ENCODE results near the gene AFF3.

AFF3 gene

DNA sequence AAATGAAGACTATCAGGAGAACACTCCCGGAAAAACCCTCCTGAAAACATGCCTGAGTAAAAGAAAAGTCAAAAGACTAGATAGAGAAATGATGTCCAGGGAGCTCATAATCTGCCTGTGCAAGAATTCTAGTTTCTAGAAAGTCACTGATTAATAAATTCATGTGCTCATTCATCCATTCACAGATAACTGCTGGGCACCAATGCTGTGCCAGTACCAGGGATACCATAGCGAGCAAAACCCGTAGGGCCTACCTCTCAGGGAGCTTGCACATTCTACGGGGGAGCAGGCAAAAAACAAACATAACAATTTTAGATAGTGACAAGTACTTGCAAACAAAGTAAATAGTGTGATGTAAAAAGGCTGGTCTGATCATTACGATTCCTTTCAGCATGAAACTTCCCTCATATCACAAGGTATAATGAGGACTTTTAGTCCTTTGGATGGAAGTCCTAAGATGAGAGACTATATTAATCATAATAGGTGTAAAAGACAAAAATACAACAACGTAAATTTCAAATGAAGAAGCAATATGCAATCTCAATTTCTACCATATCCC, 289.9 kb downstream of the AFF3 start:
- TF ChIP-seq TEAD4 (IDR thresholded peaks at IDR 0.05) (no peak), FOXM1 (IDR thresholded peaks at IDR 0.05; ENCODE audit: borderline replicate concordance, low read depth) (no peak), EGR1 (IDR thresholded peaks at IDR 0.05) (no peak), TAF1 (IDR thresholded peaks at IDR 0.05; ENCODE audit: low read depth) (no peak), RAD21 (IDR thresholded peaks at IDR 0.05; ENCODE audit: low read depth) (no peak), ZBTB7A (IDR thresholded peaks at IDR 0.05; ENCODE audit: low read depth) (no peak), CEBPB (IDR thresholded peaks at IDR 0.05) (no peak), TCF12 (IDR thresholded peaks at IDR 0.05; ENCODE audit: low read depth) (no peak)
- TF ChIP-seq, protein P1, sequence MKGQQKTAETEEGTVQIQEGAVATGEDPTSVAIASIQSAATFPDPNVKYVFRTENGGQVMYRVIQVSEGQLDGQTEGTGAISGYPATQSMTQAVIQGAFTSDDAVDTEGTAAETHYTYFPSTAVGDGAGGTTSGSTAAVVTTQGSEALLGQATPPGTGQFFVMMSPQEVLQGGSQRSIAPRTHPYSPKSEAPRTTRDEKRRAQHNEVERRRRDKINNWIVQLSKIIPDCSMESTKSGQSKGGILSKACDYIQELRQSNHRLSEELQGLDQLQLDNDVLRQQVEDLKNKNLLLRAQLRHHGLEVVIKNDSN (IDR thresholded peaks at IDR 0.05): no peak
- TF ChIP-seq, protein P2, sequence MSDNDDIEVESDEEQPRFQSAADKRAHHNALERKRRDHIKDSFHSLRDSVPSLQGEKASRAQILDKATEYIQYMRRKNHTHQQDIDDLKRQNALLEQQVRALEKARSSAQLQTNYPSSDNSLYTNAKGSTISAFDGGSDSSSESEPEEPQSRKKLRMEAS (IDR thresholded peaks at IDR 0.05): no peak

DNA sequence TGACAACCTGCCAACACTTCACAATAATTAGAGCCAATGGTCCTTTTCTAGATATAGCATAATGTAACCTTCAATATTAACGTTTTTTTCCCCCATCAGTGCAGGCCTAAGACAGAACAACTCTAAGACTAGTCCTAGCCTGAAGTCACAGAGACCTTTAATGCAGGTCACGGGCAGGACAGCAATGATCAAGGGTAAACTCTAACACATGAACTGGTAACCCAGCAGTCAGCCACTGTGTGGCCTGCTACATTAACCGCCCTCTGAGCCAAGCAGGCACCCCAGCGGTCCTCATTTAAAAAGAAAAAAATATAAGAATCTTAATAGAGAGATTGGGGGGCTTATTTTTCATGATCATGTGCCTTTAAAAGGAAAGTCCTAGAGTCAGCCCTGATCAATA, 290.6 kb downstream of the AFF3 start:
- no peak for TF ChIP-seq TAF1 (IDR thresholded peaks at IDR 0.05; ENCODE audit: low read depth)
- TF ChIP-seq NFIC (IDR thresholded peaks at IDR 0.05): no peak
- TF ChIP-seq FOXM1 (IDR thresholded peaks at IDR 0.05; ENCODE audit: borderline replicate concordance, low read depth): no peak
- TF ChIP-seq RAD21 (IDR thresholded peaks at IDR 0.05; ENCODE audit: low read depth): no peak
- TF ChIP-seq, protein P1 (IDR thresholded peaks at IDR 0.05): no peak
- TF ChIP-seq, protein P2 (IDR thresholded peaks at IDR 0.05): no peak
- TF ChIP-seq EP300 (IDR thresholded peaks at IDR 0.05; ENCODE audit: borderline replicate concordance): no peak
- no peak for TF ChIP-seq CEBPB (IDR thresholded peaks at IDR 0.05)
- TF ChIP-seq CREB1 (IDR thresholded peaks at IDR 0.05; ENCODE audit: low read depth): no peak
- TF ChIP-seq, protein P3, sequence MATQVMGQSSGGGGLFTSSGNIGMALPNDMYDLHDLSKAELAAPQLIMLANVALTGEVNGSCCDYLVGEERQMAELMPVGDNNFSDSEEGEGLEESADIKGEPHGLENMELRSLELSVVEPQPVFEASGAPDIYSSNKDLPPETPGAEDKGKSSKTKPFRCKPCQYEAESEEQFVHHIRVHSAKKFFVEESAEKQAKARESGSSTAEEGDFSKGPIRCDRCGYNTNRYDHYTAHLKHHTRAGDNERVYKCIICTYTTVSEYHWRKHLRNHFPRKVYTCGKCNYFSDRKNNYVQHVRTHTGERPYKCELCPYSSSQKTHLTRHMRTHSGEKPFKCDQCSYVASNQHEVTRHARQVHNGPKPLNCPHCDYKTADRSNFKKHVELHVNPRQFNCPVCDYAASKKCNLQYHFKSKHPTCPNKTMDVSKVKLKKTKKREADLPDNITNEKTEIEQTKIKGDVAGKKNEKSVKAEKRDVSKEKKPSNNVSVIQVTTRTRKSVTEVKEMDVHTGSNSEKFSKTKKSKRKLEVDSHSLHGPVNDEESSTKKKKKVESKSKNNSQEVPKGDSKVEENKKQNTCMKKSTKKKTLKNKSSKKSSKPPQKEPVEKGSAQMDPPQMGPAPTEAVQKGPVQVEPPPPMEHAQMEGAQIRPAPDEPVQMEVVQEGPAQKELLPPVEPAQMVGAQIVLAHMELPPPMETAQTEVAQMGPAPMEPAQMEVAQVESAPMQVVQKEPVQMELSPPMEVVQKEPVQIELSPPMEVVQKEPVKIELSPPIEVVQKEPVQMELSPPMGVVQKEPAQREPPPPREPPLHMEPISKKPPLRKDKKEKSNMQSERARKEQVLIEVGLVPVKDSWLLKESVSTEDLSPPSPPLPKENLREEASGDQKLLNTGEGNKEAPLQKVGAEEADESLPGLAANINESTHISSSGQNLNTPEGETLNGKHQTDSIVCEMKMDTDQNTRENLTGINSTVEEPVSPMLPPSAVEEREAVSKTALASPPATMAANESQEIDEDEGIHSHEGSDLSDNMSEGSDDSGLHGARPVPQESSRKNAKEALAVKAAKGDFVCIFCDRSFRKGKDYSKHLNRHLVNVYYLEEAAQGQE (IDR thresholded peaks at IDR 0.05; ENCODE audit: low read depth): no peak
- no peak for TF ChIP-seq TCF12 (IDR thresholded peaks at IDR 0.05; ENCODE audit: low read depth)
- no peak for TF ChIP-seq ZBTB7A (IDR thresholded peaks at IDR 0.05; ENCODE audit: low read depth)
- no peak for TF ChIP-seq EGR1 (IDR thresholded peaks at IDR 0.05)
- no peak for TF ChIP-seq YY1 (IDR thresholded peaks at IDR 0.05; ENCODE audit: low read depth)
- no peak for TF ChIP-seq TEAD4 (IDR thresholded peaks at IDR 0.05)

DNA sequence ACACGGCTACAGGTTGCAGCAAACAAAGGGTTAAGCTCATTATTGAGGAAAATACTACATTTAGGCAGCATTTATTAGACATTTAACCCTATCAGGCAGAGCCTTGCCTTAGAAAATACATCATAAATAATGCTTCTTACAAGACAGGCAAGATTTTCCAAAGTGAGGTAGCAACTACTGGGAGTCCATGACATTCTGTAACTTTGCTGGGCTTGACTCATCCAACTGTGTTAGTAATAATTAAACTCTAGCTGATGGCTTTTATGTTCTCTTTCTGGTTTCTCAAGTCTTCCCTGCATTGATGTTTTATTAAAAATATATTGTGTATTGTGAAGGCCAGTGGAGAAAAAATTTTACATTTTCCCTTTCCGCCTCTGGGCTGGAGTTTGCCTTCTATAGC, 291.3 kb downstream of the AFF3 start:
- no peak for TF ChIP-seq TCF12 (IDR thresholded peaks at IDR 0.05; ENCODE audit: low read depth)
- TF ChIP-seq YY1 (IDR thresholded peaks at IDR 0.05; ENCODE audit: low read depth): no peak
- TF ChIP-seq EP300 (IDR thresholded peaks at IDR 0.05; ENCODE audit: borderline replicate concordance): no peak

DNA sequence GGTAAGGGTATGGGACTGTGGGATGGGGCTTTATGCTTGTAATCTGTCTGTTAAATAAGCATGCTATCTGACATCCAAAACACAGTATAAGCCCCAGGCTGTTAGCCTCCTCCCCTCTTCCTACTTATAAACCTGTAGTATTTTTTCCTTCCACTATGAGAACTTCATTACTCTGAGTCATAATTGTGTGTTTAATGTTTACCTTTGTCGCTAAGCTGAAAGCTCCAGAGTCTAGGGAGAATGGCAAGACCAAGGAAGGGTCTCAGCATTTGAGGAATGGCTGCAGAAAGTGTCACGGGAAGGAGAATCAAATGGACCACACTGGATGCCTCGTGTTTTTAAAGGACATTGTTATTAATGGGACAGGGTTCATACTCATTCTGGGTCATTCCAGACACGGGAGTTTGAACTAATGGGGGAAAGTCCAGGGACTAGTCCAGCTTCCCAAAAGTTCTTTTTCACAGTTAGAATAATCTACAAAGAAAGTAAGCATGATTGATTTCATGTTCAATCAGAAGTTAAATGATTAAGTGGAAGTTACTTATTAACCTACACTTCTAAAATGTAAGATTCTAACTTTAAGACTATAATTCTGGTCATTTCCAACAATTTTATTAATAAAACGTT, 292.2 kb downstream of the AFF3 start:
- TF ChIP-seq CREB1 (IDR thresholded peaks at IDR 0.05; ENCODE audit: low read depth): no peak
- TF ChIP-seq NFIC (IDR thresholded peaks at IDR 0.05): no peak
- TF ChIP-seq EP300 (IDR thresholded peaks at IDR 0.05; ENCODE audit: borderline replicate concordance): no peak
- no peak for TF ChIP-seq CEBPB (IDR thresholded peaks at IDR 0.05)
- TF ChIP-seq RAD21 (IDR thresholded peaks at IDR 0.05; ENCODE audit: low read depth): no peak
- no peak for TF ChIP-seq FOXM1 (IDR thresholded peaks at IDR 0.05; ENCODE audit: borderline replicate concordance, low read depth)
- TF ChIP-seq TAF1 (IDR thresholded peaks at IDR 0.05; ENCODE audit: low read depth): no peak
- TF ChIP-seq, protein P3 (IDR thresholded peaks at IDR 0.05; ENCODE audit: low read depth): no peak
- no peak for TF ChIP-seq YY1 (IDR thresholded peaks at IDR 0.05; ENCODE audit: low read depth)
- no peak for TF ChIP-seq TEAD4 (IDR thresholded peaks at IDR 0.05)
- no peak for TF ChIP-seq EGR1 (IDR thresholded peaks at IDR 0.05)
- TF ChIP-seq, protein P2 (IDR thresholded peaks at IDR 0.05): no peak
- no peak for TF ChIP-seq TCF12 (IDR thresholded peaks at IDR 0.05; ENCODE audit: low read depth)
- TF ChIP-seq, protein P1 (IDR thresholded peaks at IDR 0.05): no peak
- TF ChIP-seq ZBTB7A (IDR thresholded peaks at IDR 0.05; ENCODE audit: low read depth): no peak

Data from Ishikawa (cell line).